ENCODE measurements around the gene EML4.

DNA sequence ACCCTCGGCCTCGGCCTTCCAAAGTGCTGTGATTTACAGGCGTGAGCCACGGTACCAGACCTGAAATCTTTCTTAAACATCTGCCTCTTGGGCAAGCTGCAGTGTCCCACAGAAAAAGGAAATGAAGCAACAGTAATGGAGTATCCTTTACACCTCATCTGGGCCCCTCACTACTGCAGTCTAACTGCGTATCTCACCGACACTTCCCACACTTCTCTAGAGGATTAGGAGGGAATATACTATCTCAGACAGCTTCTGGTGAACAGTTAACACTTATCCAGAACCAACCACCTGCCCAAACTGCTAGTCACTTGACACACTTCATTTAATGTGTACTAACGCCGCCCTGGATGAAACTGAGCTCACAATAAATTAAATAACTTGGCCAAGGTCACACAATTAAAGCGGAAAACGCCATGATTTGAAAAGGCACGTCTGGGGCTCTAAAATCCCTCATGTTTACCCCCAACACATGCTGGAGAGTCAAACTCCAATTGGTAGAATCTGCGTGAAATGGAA, 190.9 kb downstream of the EML4 start:
- TF ChIP-seq, protein P1, sequence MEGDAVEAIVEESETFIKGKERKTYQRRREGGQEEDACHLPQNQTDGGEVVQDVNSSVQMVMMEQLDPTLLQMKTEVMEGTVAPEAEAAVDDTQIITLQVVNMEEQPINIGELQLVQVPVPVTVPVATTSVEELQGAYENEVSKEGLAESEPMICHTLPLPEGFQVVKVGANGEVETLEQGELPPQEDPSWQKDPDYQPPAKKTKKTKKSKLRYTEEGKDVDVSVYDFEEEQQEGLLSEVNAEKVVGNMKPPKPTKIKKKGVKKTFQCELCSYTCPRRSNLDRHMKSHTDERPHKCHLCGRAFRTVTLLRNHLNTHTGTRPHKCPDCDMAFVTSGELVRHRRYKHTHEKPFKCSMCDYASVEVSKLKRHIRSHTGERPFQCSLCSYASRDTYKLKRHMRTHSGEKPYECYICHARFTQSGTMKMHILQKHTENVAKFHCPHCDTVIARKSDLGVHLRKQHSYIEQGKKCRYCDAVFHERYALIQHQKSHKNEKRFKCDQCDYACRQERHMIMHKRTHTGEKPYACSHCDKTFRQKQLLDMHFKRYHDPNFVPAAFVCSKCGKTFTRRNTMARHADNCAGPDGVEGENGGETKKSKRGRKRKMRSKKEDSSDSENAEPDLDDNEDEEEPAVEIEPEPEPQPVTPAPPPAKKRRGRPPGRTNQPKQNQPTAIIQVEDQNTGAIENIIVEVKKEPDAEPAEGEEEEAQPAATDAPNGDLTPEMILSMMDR (IDR thresholded peaks at IDR 0.05): no peak
- no peak for TF ChIP-seq POLR2A (IDR thresholded peaks at IDR 0.05)
